ENCODE measurements around the gene GASK1A. TPM values are rescaled to one million over a fixed set of nuclear protein-coding genes. Genes with fewer than 3 reads are reported as not detected.

Gene GASK1A
- total RNA-seq, 1 experiment from 2014 or later, result not detected

GRCh38 chr3:43059456-43059855 lies 80.3 kb downstream of the GASK1A start:
- no TSS peak for BruUV-seq (replicated peaks)
- POLR2A ChIA-PET, result no interaction called here
- H3K9me3 ChIP-seq (ENCODE audit: control insufficient read depth, insufficient read depth, low read depth, low read length), result no peaks in the 10 kb centered on the region
- CTCF ChIA-PET, result no interaction called here
- no peaks in the 10 kb centered on the region for H3K36me3 ChIP-seq (ENCODE audit: control insufficient read depth, insufficient read depth, low read length)
- TF ChIP-seq POLR2AphosphoS5 (IDR thresholded peaks at IDR 0.05; ENCODE audit: low read depth, low read length) (no peak), SIN3A (IDR thresholded peaks at IDR 0.05; ENCODE audit: borderline replicate concordance, insufficient read depth, low read depth, low read length) (no peak), REST (IDR thresholded peaks at IDR 0.05; ENCODE audit: insufficient read depth in 1 of 2, low read depth in 2 of 2, low read length in 1 of 2) (no peak), CTCF (IDR thresholded peaks at IDR 0.05) (no peak), TCF7L2 (IDR thresholded peaks at IDR 0.05; ENCODE audit: low read depth, low read length) (no peak)
- no peak overlapping the region for H3K4me3 ChIP-seq (ENCODE audit: low read depth in 2 of 2, low read length in 2 of 2)
- H3K4me1 ChIP-seq (ENCODE audit: control insufficient read depth, insufficient read depth, low read length), result no peaks in the 10 kb centered on the region
- no peaks in the 10 kb centered on the region for H3K27me3 ChIP-seq (ENCODE audit: control insufficient read depth, insufficient read depth, low read length)
- intact Hi-C loops (cut with micrococcal nuclease; ENCODE audit: unreplicated experiment) (no loop called here), in situ Hi-C loops (cut with HindIII; ENCODE audit: low pct_unique_long_range_greater_than_20kb, low sequenced_read_pairs) (no loop called here)
- DNase-seq (ENCODE audit: low read depth, low spot score) (no peak), ATAC-seq (no peak)
- H3K27ac ChIP-seq (ENCODE audit: low read length), result no peak overlapping the region

- TF ChIP-seq SIN3A (IDR thresholded peaks at IDR 0.05; ENCODE audit: borderline replicate concordance, insufficient read depth, low read depth, low read length) (no peak), CTCF (IDR thresholded peaks at IDR 0.05) (no peak), TCF7L2 (IDR thresholded peaks at IDR 0.05; ENCODE audit: low read depth, low read length) (no peak), REST (IDR thresholded peaks at IDR 0.05; ENCODE audit: insufficient read depth in 1 of 2, low read depth in 2 of 2, low read length in 1 of 2) (no peak), POLR2AphosphoS5 (IDR thresholded peaks at IDR 0.05; ENCODE audit: low read depth, low read length) (no peak)
- Histone ChIP-seq H3K36me3 (ENCODE audit: control insufficient read depth, insufficient read depth, low read length) (no peaks in the 10 kb centered on the region), H3K4me1 (ENCODE audit: control insufficient read depth, insufficient read depth, low read length) (no peaks in the 10 kb centered on the region), H3K4me3 (ENCODE audit: low read depth in 2 of 2, low read length in 2 of 2) (no peak overlapping the region), H3K9me3 (ENCODE audit: control insufficient read depth, insufficient read depth, low read depth, low read length) (no peaks in the 10 kb centered on the region), H3K27ac (ENCODE audit: low read length) (no peak overlapping the region), H3K27me3 (ENCODE audit: control insufficient read depth, insufficient read depth, low read length) (no peaks in the 10 kb centered on the region)
- POLR2A ChIA-PET, result no interaction called here
- CTCF ChIA-PET, result no interaction called here
- intact Hi-C loops (cut with micrococcal nuclease; ENCODE audit: unreplicated experiment), result no loop called here
- no TSS peak for BruUV-seq (replicated peaks)
- in situ Hi-C loops (cut with HindIII; ENCODE audit: low pct_unique_long_range_greater_than_20kb, low sequenced_read_pairs), result no loop called here
- DNase-seq (ENCODE audit: low read depth, low spot score) (no peak), ATAC-seq (no peak)
These were observed 82.2 kb downstream of the GASK1A start for GRCh38 chr3:43061101-43061895.
